Thymus (tissue), 11 donors: ENCODE measurements around the gene KRTAP2-4. TPM values are rescaled to one million over a fixed set of nuclear protein-coding genes. Genes with fewer than 3 reads are reported as not detected.
"Not testable (repeated sequence)": the region's sequence is repeated elsewhere in the genome, so short reads cannot be mapped to it uniquely, and the experiment has no call there.

Experiments used
- DNase-seq, 9 donors: peaks; one replicate each; pipeline ENCODE4 v3.0.0-alpha.2; 2013; ENCODE audit warnings: low spot score in 9 of 9, low read depth in 6 of 9, missing footprints in 1 of 9
- H3K27ac ChIP-seq, 2 donors: one replicate each; pipeline ENCODE4 v1.5.1; 2013; ENCODE audit warnings: control low read depth in 1 of 2, low read depth in 1 of 2, low read length in 1 of 2, mild to moderate bottlenecking in 1 of 2, moderate library complexity in 1 of 2
- H3K27me3 ChIP-seq, 2 donors: one replicate each; pipeline ENCODE4 v1.5.1; 2013; ENCODE audit warnings: low read length in 1 of 2; ENCODE audit not compliant: control insufficient read depth in 2 of 2, insufficient read depth in 1 of 2
- H3K36me3 ChIP-seq, 2 donors: one replicate each; pipeline ENCODE4 v1.5.1; 2013; ENCODE audit warnings: low read length in 1 of 2, mild to moderate bottlenecking in 1 of 2, moderate library complexity in 1 of 2; ENCODE audit not compliant: control insufficient read depth in 2 of 2, insufficient read depth in 2 of 2
- H3K4me1 ChIP-seq, 2 donors: one replicate each; pipeline ENCODE4 v1.5.1; 2013; ENCODE audit warnings: low read length in 2 of 2; ENCODE audit not compliant: control insufficient read depth in 2 of 2, insufficient read depth in 2 of 2
- H3K4me3 ChIP-seq, 2 donors: one replicate each; pipeline ENCODE4 v1.5.1; 2013; ENCODE audit warnings: low read length in 2 of 2, control low read depth in 1 of 2, mild to moderate bottlenecking in 1 of 2
- H3K9me3 ChIP-seq, 2 donors: one replicate each; pipeline ENCODE4 v1.5.1; 2013; ENCODE audit warnings: low read length in 1 of 2, mild to moderate bottlenecking in 1 of 2; ENCODE audit not compliant: control insufficient read depth in 2 of 2, insufficient read depth in 1 of 2
- WGBS: extraction: QIAGEN DNeasy Blood & Tissue Kit; methylation state at CpG from one replicate; pipeline ENCODE4 v1.1.7; 2013; 5-methylcytosine and 5-hydroxymethylcytosine counted together
- polyA plus RNA-seq: library from polyadenylated mRNA; stranded (reverse); fragments of 200-250 nt; gene quantifications from one replicate; pipeline ENCODE4 v1.2.3, GENCODE V29; 2013
- total RNA-seq: library from RNA; stranded (reverse); fragments of 120-200 nt; gene quantifications from one replicate; pipeline ENCODE4 v1.2.4, GENCODE V29; 2013
- donor health status: healthy.

The KRTAP2-4 gene
- total and polyA plus RNA-seq, 2 donors = not detected

- DNase-seq, H3K4me1 ChIP-seq, H3K27me3 ChIP-seq, H3K36me3 ChIP-seq, H3K27ac ChIP-seq, H3K4me3 ChIP-seq, H3K9me3 ChIP-seq: not testable (repeated sequence)
- WGBS = 62% methylated on average over 10 of the region's 31 CpGs
These were observed 6.2 kb downstream of the KRTAP2-4 start for GRCh38 chr17:41059276-41060051.

- no peaks in the 10 kb centered on the region for H3K9me3 ChIP-seq
- H3K4me3 ChIP-seq = no peak overlapping the region
- H3K27ac ChIP-seq = no peak overlapping the region
- peaks cover 0 to 6% of the 10 kb centered on the region in 2 donors for H3K27me3 ChIP-seq
- no peaks in the 10 kb centered on the region for H3K4me1 ChIP-seq
- 98% methylated on average over 5 of the region's 5 CpGs for whole genome bisulfite sequencing
- DNase-seq = no peak
- no peaks in the 10 kb centered on the region for H3K36me3 ChIP-seq
These were observed 6.9 kb downstream of the KRTAP2-4 start for GRCh38 chr17:41058741-41059140.

- Histone ChIP-seq H3K27ac (no peak overlapping the region), H3K4me1 (no peaks in the 10 kb centered on the region), H3K9me3 (no peaks in the 10 kb centered on the region), H3K27me3 (peaks cover 0 to 6% of the 10 kb centered on the region in 2 donors), H3K4me3 (no peak overlapping the region), H3K36me3 (no peaks in the 10 kb centered on the region)
- WGBS = 95% methylated on average over 1 of the region's 1 CpG
- no peak for DNase-seq
These were observed 8.1 kb downstream of the KRTAP2-4 start for GRCh38 chr17:41057547-41057946.

GRCh38 chr17:41055130-41055529 lies 10.5 kb downstream of the KRTAP2-4 start, which contains the start of gene KRTAP2-2:
Gene KRTAP2-2 (minus strand): TSS chr17:41055230. CDS start chr17:41055211, 19 bp downstream.
- H3K27me3 ChIP-seq, H3K36me3 ChIP-seq, H3K27ac ChIP-seq, H3K9me3 ChIP-seq, H3K4me3 ChIP-seq, DNase-seq, H3K4me1 ChIP-seq: not testable (repeated sequence)
- 97% methylated on average over 1 of the region's 6 CpGs for WGBS

GRCh38 chr17:41054556-41054955 lies 11.1 kb downstream of the KRTAP2-4 start:
- not testable (repeated sequence) for H3K4me3 ChIP-seq, H3K27ac ChIP-seq, H3K36me3 ChIP-seq, H3K9me3 ChIP-seq, H3K4me1 ChIP-seq, H3K27me3 ChIP-seq, DNase-seq
- WGBS = 87% methylated on average over 9 of the region's 9 CpGs

- 95% methylated on average over 4 of the region's 4 CpGs for WGBS
- H3K9me3 ChIP-seq = no peaks in the 10 kb centered on the region
- no peak overlapping the region for H3K27ac ChIP-seq
- no peaks in the 10 kb centered on the region for H3K27me3 ChIP-seq
- DNase-seq = no peak
- no peaks in the 10 kb centered on the region for H3K4me1 ChIP-seq
- H3K36me3 ChIP-seq = no peaks in the 10 kb centered on the region
- H3K4me3 ChIP-seq = no peak overlapping the region
These were observed 11.7 kb downstream of the KRTAP2-4 start for GRCh38 chr17:41054025-41054424.

GRCh38 chr17:41052566-41052965 lies 13.1 kb downstream of the KRTAP2-4 start:
- DNase-seq = no peak
- no peak overlapping the region for H3K4me3 ChIP-seq
- no peaks in the 10 kb centered on the region for H3K4me1 ChIP-seq
- H3K27ac ChIP-seq = no peak overlapping the region
- no peaks in the 10 kb centered on the region for H3K36me3 ChIP-seq
- H3K27me3 ChIP-seq = peaks cover 0 to 2% of the 10 kb centered on the region in 2 donors
- no peaks in the 10 kb centered on the region for H3K9me3 ChIP-seq

- WGBS = 81% methylated on average over 2 of the region's 2 CpGs
- no peak for DNase-seq
- no peak overlapping the region for H3K27ac ChIP-seq
- no peaks in the 10 kb centered on the region for H3K9me3 ChIP-seq
- peaks cover 0 to 3% of the 10 kb centered on the region in 2 donors for H3K27me3 ChIP-seq
- H3K4me1 ChIP-seq = no peaks in the 10 kb centered on the region
- no peak overlapping the region for H3K4me3 ChIP-seq
- H3K36me3 ChIP-seq = no peaks in the 10 kb centered on the region
These were observed 16.6 kb downstream of the KRTAP2-4 start for GRCh38 chr17:41049110-41049509.

GRCh38 chr17:41048441-41048840 lies 17.2 kb downstream of the KRTAP2-4 start:
- 92% methylated on average over 7 of the region's 7 CpGs for WGBS
- no peak for DNase-seq
- H3K27ac ChIP-seq = no peak overlapping the region

More at GRCh38 chr17:41048441-41048840, 17.2 kb downstream of the KRTAP2-4 start:
- Histone ChIP-seq H3K4me3 (no peak overlapping the region), H3K36me3 (no peaks in the 10 kb centered on the region), H3K9me3 (no peaks in the 10 kb centered on the region), H3K4me1 (no peaks in the 10 kb centered on the region), H3K27me3 (peaks cover 0 to 3% of the 10 kb centered on the region in 2 donors)
